Umbilical cord (tissue), 2 donors: ENCODE data around the gene MYO7B. TPM values are rescaled to one million over a fixed set of nuclear protein-coding genes. Genes with fewer than 3 reads are reported as not detected.
"Not testable (repeated sequence)": the region's sequence is repeated elsewhere in the genome, so short reads cannot be mapped to it uniquely, and the experiment has no call there.

Source experiments
- DNase-seq: peaks from one replicate; pipeline ENCODE4 v3.0.0-alpha.2; 2015; ENCODE audit warnings: low spot score
- total RNA-seq: library from RNA; depleted of rRNA; stranded (reverse); fragments of >200 nt; gene quantifications from one replicate; pipeline ENCODE4 v1.2.3, GENCODE V29; 2014; ENCODE audit warnings: low replicate concordance; ENCODE audit not compliant: insufficient read depth

Gene MYO7B
- total RNA-seq, 1 donor from 2014 or later: not detected

DNA sequence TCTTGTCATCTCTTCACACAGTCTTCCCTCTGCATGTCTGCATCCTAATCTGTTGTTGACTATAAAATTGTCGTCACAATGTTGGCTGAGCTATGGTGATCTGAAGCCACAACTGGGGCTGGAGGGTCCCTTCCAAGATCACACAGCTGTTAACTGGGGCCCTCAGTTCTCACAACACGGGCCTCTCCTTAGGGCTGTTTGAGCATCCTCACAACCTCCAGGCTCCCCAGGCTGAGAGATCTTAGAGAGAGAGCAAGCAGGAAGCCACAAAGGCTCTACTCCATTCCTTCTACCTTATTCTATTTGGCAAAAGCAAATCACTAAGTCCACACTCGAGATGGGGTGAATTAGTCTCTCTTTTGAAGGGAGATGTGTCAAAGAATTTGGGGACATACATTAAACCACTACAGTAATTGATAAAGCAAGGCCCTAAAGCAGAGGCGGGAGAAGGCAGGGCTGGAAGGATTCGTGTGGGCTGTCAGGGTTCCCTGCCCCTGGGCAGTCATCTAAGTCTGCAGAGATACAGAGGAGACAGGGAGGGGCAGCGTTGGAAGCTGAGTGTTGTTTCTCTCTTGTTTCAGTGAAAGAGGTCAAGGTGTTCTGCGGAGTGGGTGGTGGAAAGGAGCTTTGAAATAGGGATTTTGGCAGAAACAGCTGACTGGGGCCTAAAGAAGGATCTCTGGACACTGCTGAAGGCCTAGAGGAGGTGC lies 15.9 kb downstream of the MYO7B start:
- DNase-seq: no peak

DNA sequence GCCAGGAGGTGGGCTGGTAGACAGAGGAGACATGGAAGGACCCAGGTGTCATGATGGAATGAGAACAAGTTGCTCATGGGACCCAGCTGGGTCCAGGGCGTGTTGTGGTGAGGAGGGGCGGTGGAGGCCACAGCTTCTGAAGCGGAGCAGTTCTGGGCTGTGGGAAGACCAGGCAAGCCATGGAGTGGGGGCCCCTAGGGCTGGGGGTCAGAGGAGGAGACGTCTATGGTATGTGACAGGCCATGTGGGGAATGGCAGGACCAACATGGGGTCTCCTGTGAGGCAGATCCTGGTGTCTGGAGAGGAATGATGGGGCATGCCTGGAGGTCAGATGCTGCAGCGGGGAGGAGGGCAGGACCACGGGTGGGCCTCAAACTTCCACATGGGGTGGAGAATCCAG lies 16.9 kb downstream of the MYO7B start:
- no peak for DNase-seq

DNA sequence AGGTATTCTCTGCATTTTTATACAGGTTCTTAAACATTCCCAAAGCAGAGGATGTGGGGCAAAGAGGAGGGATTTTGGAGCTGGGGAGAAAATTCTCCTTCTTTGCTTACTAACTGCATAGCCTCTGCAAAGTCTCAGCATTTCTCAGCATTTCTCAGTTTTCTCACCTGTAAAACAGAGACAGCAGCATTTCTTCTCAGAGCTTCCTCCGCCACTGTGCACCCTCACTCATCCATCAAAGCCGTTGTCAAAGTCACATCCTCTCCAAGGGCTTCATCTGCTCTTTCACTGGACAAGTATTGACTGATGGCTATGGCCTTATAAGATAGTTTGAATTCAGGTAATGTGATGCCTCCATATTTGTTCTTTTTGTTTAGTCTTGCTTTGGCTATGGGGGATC lies 17.4 kb downstream of the MYO7B start:
- DNase-seq: no peak

DNA sequence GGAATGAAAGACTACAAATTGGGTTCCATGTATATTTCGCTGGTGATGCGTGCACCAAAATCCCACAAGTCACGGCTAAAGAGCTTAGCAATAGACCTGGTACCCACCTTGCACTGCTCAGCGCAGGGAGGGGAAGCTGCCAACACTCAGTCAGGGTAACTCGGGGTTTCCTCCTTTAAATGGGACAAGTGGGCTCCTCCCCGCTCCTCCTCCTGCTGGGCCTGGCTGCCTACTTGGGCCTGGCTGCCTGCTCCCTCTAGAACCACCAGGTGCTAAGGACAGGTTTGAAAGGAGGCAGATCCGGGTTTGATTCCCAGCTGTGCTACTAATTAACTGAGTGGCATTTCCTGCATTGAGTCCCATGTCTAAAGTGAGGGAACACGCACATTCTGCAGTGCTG lies 23.4 kb downstream of the MYO7B start:
- DNase-seq: no peak

DNA sequence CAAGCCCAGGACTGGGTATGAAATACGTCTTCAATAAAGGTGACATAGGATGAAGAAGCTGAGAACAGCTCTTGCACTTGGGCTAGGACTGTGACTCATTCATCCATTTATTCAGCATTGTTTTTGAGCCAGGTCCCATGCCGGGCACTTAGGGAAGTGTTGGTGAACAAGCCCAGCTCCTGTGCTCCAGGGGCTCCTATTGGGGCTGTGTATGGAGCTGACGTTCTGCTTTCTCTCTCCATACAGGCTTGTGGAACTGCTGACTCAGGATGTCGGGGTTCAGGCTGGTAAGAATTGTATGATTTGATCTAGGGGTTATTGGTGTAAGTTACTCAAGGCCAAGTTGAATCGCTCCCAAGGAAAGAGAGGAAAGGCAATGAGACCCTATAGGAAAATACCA lies 24.0 kb downstream of the MYO7B start:
- no peak for DNase-seq

DNA sequence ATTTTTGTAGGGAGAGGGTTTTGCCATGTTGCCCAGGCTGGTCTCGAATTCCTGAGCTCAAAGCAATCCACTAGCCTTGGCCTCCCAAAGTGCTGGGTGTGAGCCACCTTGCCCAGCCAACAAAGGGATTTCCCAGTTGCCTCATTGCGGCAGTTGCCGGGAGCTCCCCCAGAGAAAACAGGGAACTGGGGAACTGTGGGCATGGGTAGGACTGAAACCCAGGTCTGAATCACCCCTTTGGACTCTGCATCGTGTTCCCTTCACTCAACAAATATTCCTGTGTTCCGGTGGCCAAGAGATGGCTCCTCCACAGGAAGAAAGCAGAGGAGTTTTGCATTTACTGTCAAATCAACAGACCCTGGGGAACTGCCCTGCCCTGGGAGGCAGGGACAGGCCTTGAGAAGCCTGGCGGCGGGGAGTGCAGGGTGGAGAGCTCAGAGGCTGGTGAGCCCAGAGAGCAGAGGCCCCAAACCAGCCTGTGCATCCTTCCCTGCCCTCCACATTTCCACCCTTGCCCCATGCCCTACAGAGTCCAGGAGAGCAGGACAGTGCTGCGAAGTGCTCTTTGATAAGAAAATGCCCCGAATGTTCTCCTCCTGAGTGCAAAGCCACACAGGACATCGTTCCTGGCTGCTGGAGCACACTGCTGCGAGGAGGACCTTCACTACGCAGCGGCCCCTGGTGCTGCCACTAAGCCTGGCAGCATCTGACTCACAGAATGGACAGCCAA lies 24.9 kb downstream of the MYO7B start:
- no peak for DNase-seq

DNA sequence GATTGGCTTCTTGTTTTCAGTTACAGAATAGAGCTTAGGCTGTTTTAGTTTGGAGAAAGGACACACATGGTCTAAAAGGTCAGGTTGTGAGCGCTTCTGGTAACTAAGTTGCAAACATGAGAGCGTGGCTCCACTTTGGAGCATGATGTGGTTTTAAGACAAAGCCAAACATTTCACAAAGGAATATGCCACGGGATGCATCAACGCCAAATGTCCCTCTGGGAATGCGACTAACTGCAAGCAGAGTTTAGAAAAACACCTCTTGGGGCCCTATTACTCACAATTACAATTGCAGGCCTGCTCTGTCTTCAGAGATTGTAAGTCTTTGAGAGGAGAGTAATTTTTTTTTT lies 25.4 kb downstream of the MYO7B start:
- no peak for DNase-seq

DNA sequence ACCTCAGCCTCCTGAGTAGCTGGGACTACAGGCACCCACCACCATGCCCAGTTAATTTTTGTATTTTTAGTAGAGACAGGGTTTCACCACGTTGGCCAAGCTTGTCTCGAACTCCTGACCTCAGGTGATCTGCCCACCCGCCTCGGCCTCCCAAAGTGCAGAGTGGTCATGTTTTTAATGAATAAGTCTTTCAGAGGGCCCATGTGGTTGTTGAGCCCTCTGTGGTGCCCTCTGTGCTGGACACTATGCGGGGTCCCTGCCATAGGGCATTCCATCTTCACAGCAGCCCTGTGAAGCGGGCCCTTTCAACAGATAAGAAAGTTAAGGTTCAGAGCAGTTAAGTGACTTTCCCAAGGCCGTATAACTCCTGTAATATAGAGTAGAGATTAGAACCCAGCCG lies 25.9 kb downstream of the MYO7B start:
- no peak for DNase-seq

DNA sequence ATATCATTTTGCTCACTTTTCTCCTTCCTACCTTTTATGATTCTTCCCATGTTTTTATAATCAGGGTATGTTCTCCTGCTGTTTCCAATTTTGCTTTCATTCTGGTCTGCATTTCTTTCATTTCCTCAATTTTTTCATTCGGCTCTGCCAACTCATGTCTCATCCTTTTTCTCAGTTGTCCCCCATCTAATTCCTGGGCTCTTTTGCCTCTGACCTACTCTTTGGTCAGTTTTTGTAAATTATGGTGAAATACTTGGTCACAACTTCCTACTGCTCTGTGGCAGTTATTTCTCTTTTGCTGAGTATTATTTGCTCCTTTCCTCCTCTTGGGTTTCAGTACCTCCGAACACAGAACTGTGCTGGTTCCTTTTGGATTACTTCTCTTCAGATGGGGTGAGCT lies 27.5 kb downstream of the MYO7B start:
- no peak for DNase-seq

DNA sequence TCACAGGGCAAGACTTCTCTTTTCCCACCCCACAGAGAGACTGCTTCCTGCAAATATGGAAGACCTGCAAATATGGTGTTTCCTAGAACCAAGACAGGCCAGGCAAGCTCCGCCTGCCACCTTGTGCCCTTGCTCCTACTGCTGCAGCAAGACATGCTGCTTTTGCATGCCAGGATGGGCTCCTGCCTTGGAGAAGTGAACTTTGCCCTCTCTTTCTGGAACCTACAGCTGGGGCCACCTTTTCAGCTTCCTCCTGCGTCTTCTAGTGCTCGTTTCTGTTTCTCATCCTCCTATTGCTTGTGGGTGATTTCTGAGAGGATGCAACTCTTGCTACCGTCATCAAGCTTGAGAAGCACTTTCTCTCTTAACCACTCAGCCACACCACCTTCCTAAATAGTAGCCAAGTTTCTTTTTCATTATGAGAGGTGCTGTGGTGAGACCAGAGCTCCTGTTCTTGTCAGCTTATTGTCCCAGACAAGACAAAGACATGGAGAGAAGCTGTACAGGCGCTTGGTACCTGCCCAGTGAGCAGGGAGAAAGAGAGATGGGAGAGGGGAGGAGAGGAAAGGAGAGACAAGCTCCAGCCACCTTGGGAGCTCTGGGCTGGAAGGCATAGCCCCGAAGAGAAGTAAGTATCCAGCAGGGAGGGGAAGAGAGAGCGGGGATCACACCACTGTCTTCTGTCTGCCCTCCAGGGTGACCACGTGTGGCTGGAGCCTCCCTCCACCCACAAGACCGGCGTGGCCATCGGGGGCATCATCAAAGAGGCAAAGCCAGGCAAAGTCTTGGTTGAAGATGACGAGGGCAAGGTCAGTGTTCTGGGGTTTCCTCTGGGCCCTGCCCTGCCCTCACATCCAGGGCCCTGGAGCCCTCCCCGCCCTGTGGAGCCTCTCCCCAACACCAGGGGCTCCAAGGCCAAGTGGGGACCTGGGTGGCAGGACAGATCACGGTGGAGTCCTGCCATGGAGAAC lies 28.3 kb downstream of the MYO7B start:
- no peak for DNase-seq

DNA sequence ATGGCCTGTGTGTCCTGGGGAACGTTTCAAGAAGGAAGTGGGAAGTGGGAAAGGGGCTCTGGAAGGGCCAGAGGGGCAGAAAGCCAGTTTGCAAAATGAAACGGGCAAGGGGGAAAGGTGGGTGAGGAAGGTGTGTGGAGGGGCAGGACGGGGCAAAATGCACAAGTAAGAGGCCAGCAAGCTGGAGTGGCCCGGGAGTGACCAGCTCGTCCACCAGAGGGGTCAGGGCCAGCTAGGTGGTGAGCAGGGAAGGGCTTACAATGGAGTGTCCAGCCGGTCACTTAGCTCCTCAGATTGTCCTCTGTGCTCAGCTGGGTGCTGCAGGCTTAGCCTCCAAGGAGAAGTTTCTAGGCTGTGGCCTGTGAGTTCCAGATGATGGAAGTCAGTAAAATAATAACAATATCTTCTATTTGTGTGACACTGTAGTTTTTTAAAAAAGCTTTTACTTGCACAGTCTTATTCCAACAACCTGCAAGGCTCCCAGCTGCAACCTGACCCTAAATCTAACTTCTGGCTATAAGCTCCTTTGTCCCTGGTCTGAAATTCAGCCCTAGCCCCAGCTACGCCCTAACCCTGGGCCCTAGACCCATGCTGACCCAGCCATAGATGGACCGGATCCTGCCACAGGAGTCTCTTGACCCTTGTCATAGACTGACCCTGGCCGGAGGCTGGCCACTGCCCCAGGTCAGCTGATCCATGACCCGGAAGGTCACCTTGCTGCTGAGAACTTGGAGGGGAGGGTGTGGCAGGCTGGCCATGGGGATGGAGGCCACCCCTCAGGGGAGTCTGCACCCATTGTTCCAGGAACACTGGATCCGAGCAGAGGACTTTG lies 29.2 kb downstream of the MYO7B start:
- DNase-seq: no peak

DNA sequence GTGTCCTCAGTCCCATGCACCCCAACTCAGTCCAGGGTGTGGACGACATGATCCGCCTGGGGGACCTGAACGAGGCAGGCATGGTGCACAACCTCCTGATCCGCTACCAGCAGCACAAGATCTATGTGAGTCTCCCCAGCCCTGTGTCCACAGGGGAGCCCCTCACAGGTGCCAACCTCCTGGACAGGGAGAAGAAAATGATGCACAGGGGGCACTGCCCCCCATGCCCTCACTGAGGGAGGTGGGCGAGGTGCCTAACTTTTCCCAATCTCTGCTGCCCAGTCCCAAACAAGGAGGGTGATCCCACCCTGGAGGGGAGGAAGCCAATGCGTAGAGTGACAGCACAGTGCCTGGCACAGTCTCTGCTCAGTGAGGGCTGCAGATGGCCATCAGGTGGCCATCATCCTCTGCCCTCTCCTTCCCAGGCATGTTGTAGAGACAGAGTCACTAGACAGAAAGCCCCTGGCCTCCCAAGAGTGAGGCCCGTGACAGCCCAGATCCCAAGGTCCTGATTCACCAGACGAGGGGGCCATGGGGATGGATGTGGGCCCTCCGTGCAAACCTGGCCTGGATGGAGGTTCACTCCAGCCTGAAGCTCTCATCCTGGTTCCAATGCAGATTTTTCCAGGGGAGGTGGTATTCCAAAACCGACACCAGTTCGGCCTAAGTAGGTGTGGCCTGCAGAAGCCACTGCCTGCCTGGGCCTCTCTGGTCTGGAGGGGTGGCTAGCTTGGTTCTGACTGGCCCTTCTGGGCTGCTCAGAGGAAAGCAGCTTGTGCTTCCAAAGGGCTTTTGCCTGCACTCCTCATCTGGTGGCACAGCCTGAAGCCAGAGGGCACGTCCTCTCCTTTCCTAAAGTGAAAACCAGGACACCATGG lies 30.0 kb downstream of the MYO7B start:
- no peak for DNase-seq

DNA sequence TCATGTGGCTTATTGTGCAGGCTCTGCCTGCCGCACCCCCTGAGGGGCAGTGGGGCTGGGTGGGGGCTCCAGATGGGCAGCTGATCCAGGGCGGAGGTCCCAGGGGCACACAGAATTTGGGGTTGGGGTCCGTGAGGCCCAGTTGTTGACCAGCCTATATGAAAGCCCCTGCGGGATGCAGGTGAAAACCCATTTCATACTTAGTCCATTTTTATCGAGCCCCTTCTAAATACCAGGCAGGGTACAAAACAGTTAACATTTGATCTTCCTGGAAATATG lies 30.6 kb downstream of the MYO7B start:
- DNase-seq: no peak

DNA sequence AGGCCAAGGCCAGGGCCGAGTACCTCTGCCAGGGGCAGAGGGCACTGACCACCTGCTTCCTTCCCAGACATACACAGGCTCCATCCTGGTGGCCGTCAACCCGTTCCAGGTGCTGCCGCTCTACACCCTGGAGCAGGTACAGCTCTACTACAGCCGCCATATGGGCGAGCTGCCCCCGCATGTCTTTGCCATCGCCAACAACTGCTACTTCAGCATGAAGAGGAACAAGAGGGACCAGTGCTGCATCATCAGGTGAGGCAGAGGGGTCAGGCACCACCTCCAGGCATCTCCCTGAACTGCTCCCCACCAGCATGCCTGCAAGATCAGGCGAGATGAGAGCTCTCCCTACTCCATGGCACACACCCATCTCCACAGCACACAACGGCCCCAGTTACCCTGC lies 31.1 kb downstream of the MYO7B start:
- DNase-seq: no peak

DNA sequence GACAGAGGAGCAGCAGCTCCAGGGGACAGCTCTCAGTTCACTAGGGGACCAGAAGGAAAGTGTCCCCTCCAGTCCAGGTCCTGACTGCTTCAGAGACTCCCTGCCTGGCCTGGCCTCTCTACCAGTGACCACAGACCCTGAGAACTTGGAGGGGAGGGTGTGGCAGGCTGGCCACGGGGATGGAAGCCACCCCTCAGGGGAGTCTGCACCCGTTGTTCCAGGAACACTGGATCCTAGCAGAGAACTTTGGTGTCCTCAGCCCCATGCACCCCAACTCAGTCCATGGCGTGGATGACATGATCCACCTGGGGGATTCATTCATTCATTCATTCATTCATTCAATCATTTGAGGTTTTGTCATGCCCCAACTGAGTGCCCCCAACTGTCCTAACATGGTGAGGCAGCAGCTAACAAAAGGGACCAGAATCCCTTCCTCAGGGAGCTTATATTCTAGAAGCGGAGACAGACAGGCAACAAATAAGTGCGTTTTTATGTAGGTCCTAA lies 31.9 kb downstream of the MYO7B start:
- DNase-seq: no peak

DNA sequence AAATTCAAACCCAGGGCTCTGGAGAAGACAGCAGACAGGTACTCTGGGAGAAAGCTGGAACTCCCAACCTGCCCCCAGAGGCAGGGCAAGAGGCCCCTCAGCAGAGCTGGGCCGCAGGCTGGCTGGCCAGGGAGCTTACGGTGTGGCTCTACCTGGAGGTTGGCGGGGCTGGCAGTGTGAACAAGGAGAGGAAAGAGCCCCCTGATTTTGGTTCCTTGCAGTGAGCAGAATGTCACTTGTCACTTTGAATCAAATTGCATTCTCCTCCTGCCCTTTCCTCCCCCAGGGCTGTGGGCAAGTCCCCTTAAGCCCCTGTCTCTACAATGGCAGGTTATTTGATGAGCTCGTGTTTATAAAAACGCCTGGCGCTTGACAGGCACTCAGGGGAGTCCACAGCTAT lies 32.6 kb downstream of the MYO7B start:
- DNase-seq: no peak

DNA sequence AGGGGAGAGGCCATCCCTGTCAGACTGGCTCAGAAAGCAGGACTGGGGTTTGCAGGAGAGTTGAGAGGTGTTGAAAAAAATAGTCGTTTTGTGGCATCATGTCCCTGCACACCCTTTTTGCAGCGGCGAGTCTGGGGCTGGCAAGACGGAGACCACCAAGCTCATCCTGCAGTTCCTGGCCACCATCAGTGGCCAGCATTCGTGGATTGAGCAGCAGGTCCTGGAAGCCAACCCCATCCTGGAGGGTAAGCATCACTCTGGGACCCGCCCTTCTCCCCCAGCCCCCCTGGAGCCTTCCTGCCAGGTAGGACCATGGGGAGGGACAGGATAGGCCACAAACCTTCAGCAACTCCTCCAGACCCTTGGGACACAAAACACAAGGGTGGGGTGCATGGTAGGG lies 34.2 kb downstream of the MYO7B start:
- no peak for DNase-seq

DNA sequence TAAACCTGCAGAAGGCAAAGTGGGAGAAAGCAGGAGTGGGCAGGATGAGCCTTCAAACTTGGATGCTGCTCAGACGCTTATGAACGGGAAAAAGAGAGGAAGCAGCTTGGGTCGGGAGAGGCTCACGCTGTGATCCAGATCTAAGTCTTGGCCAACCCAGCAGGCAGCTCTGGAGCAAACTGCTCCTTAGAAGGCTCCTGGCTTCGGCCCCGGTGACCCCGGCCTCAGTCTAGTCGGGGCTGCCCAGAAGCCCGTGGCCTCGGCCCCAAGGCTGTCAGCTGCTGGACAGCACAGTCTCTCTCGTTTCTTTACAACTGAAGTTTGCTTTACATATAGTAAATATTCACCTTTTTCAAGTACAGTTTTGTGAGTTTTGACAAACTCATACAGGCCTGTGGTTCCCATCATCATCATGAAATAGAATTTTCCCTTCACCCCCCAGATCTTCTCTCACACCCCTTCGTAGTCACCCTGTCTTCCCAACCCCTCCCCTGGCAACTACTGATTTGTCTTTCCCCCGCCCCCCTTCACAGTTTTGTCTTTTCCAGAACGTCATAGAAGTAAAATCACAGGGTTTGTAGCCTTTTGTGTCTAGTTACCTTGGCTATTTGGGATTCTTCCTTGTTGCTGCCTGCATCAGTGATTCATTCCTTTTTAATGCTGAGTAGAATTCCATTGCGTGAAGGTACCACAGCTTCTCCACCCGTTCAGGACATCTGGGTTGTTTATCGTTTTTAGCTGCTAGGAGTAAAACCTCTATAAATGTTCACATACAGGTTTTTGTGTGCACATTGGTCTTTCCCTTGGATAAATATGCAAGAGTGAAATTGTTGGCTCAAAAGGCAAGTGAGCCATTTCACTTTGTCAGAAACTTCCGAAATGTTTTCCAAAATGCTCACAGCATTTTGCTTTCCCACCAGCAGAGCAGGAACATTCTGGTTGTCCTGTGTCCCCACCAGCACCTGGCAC lies 35.1 kb downstream of the MYO7B start:
- peak; percentile 11 for DNase-seq

DNA sequence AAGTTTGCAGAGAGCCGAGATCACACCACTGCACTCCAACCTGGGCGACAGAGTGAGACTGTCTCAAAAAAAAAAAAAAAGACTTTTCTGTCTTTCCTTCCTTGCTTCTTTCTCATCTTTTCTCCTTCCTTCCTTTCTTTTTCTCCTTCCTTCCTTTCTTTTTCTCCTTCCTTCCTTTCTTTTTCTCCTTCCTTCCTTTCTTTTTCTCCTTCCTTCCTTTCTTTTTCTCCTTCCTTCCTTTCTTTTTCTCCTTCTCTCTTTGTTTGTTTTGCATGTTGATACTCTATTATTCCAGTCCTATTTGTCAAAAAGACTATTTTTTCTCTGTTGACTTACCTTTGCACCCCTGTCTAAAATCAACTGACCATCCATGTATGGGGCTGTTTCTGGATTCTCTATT lies 36.9 kb downstream of the MYO7B start:
- DNase-seq: not testable (repeated sequence)
